Measurements from ENCODE around the gene ZBTB44.

Gene ZBTB44

DNA sequence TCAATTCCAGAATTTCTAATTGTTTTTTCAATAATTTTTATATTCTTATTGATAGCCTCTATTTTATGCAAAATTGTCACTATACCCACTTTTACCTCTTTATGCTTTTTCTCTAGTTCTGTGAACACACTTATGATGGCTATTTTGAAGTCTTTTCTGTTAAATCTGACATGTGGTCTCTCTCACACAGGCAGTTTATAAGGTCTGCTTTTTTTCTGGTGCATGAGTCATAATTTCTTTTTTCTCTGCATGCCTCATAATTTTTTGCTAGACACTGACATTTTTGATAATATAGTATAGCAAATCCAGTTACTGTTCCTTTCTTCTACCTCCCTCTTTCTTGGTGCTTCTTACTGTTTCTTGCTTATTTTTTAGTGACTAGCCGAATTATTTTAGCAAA lies 36.0 kb downstream of the ZBTB44 start:
- no peak for DNase-seq (ENCODE audit: low spot score)

GRCh38 chr11:130278151-130278550 lies 36.6 kb downstream of the ZBTB44 start:
- in situ Hi-C loops (cut with MboI; ENCODE audit: low sequenced_read_pairs, unreplicated experiment): no loop called here
- TF ChIP-seq, protein P1, sequence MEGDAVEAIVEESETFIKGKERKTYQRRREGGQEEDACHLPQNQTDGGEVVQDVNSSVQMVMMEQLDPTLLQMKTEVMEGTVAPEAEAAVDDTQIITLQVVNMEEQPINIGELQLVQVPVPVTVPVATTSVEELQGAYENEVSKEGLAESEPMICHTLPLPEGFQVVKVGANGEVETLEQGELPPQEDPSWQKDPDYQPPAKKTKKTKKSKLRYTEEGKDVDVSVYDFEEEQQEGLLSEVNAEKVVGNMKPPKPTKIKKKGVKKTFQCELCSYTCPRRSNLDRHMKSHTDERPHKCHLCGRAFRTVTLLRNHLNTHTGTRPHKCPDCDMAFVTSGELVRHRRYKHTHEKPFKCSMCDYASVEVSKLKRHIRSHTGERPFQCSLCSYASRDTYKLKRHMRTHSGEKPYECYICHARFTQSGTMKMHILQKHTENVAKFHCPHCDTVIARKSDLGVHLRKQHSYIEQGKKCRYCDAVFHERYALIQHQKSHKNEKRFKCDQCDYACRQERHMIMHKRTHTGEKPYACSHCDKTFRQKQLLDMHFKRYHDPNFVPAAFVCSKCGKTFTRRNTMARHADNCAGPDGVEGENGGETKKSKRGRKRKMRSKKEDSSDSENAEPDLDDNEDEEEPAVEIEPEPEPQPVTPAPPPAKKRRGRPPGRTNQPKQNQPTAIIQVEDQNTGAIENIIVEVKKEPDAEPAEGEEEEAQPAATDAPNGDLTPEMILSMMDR (IDR thresholded peaks at IDR 0.05; ENCODE audit: borderline replicate concordance, control extremely low read depth, extremely low read depth, insufficient read depth, missing control alignments): no peak

More for the DNA sequence above, 36.0 kb downstream of the ZBTB44 start:
- TF ChIP-seq, protein P1 (IDR thresholded peaks at IDR 0.05; ENCODE audit: borderline replicate concordance, control extremely low read depth, extremely low read depth, insufficient read depth, missing control alignments): no peak
- in situ Hi-C loops (cut with MboI; ENCODE audit: low sequenced_read_pairs, unreplicated experiment): no loop called here

GRCh38 chr11:130272336-130272735 lies 42.4 kb downstream of the ZBTB44 start:
- DNase-seq (ENCODE audit: low spot score): no peak
- in situ Hi-C loops (cut with MboI; ENCODE audit: low sequenced_read_pairs, unreplicated experiment): no loop called here
- TF ChIP-seq, protein P1 (IDR thresholded peaks at IDR 0.05; ENCODE audit: borderline replicate concordance, control extremely low read depth, extremely low read depth, insufficient read depth, missing control alignments): no peak

More at GRCh38 chr11:130278151-130278550, 36.6 kb downstream of the ZBTB44 start:
- DNase-seq (ENCODE audit: low spot score): peak; percentile 32

- TF ChIP-seq, protein P1 (IDR thresholded peaks at IDR 0.05; ENCODE audit: borderline replicate concordance, control extremely low read depth, extremely low read depth, insufficient read depth, missing control alignments): no peak
- DNase-seq (ENCODE audit: low spot score): peak; percentile 49
- in situ Hi-C loops (cut with MboI; ENCODE audit: low sequenced_read_pairs, unreplicated experiment): no loop called here
Measured at GRCh38 chr11:130269326-130269943, 45.3 kb downstream of the ZBTB44 start.

DNA sequence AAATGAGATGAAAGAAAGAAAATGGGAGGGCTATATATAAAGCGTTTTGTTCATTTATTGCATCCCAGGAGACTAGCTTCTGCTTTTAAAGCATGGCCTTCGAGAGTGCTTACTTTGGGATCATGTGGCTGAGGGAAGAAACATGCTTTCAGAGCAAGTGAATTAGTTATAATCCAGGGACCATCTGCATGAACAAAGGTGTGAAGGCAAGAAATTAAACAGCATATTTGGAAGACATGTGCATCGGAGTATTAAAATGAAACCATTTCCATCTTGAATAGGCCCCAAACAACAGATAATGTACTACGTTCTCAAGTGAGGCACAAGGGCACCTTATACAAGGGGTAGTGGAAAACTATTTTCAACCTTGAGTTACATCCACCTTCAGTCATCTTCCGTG lies 51.4 kb downstream of the ZBTB44 start:
- DNase-seq (ENCODE audit: low spot score): no peak
- in situ Hi-C loops (cut with MboI; ENCODE audit: low sequenced_read_pairs, unreplicated experiment): no loop called here
- TF ChIP-seq, protein P1 (IDR thresholded peaks at IDR 0.05; ENCODE audit: borderline replicate concordance, control extremely low read depth, extremely low read depth, insufficient read depth, missing control alignments): no peak

- TF ChIP-seq, protein P1 (IDR thresholded peaks at IDR 0.05; ENCODE audit: borderline replicate concordance, control extremely low read depth, extremely low read depth, insufficient read depth, missing control alignments): no peak
- in situ Hi-C loops (cut with MboI; ENCODE audit: low sequenced_read_pairs, unreplicated experiment): no loop called here
Measured at GRCh38 chr11:130262424-130262823, 52.3 kb downstream of the ZBTB44 start.

More at GRCh38 chr11:130262424-130262823, 52.3 kb downstream of the ZBTB44 start:
- DNase-seq (ENCODE audit: low spot score): no peak

Data from GM13976 (cell line).